ENCODE measurements around the gene ADD3. TPM values are rescaled to one million over a fixed set of nuclear protein-coding genes. Genes with fewer than 3 reads are reported as not detected.

ADD3 gene
- total and polyA plus RNA-seq, 2 of the 13 experiments (the other 11 are each of a cell fraction or from before 2014, with no cell fraction given): 44.7 to 57.5 TPM

DNA sequence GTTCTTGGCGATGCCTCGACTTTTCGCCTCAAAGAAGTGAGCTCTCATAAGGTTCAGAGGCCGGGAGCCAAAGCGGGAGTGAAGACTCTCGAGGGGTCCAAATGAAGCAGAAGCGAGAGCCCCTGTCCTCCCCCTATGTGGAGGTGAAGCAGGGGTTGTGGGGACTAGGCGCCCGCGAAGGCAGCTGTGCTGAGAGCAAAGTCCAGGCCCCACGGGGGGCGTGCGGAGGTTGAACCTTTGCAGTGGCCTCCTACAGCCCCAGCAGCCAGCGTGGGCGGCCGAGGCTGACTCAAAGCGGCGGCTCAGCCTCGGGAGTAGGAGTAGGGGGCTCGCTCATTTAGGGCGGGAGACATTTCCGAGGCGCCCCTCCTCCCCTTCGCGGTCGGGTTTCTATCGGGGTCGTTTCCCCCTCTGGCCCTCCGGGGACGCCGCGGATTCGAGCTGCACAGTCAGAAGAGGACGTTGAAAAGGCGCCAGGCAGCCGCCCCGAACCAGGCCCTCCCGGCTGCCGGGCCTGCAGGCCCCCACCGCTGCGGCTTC lies 553 bp upstream of the ADD3 start:
- Histone ChIP-seq H3K9me3 (ENCODE audit: low read length) (no peaks in the 10 kb centered on the region), H3K4me1 (ENCODE audit: insufficient read depth, low read length) (peaks cover 56% of the 10 kb centered on the region), H3K4me2 (ENCODE audit: low read depth, low read length) (peak overlapping the region; percentile 96), H3K9ac (ENCODE audit: insufficient read depth, low read depth, low read length) (peak overlapping the region; percentile 92), H3K4me3 (replicated peaks in 1 of 3; ENCODE audit: insufficient read depth in 1 of 3, low read depth in 2 of 3, low read length in 3 of 3) (peak overlapping the region; percentile 74 to 85 (median 77)), H4K20me1 (ENCODE audit: insufficient read depth, low read length) (no peaks in the 10 kb centered on the region), H2AFZ (ENCODE audit: low read length) (no peak overlapping the region), H3K27me3 (ENCODE audit: control insufficient read depth in 1 of 2, insufficient read depth in 2 of 2, low read length in 2 of 2) (no peaks in the 10 kb centered on the region), H3K79me2 (ENCODE audit: insufficient read depth, low read length) (peaks cover 38% of the 10 kb centered on the region), H3K36me3 (replicated peaks in 1 of 2; ENCODE audit: control insufficient read depth in 1 of 2, insufficient read depth in 2 of 2, low read length in 2 of 2) (no peaks in the 10 kb centered on the region), H3K27ac (ENCODE audit: extremely low read length, insufficient read depth, low read length) (peak overlapping the region; percentile 98)
- in situ Hi-C loops (cut with HindIII; ENCODE audit: extremely low pct_ligation_motif_present, low pct_unique_long_range_greater_than_20kb) (loop anchor here (5.0 to 25.0 kb wide), 2 partner anchors 40 to 120 kb away; no protein-coding TSS in a partner anchor), intact Hi-C loops (cut with micrococcal nuclease; ENCODE audit: unreplicated experiment) (loop anchor here (2.0 to 5.0 kb wide), 4 partner anchors 30 to 122 kb away; no protein-coding TSS in a partner anchor)
- FAIRE-seq (no peak), ATAC-seq (peak; percentile 56), DNase-seq (ENCODE audit: low spot score) (no peak)
- BruUV-seq (replicated peaks): no TSS peak
- ChIA-PET POLR2A (interaction anchor here (0.7 to 3.5 kb wide), 22 partner anchors 8 to 864 kb away, joined by 3 to 70 read pairs (median 4); partner anchors contain the start of genes PDCD4, SMNDC1 and XPNPEP1), CTCF (ENCODE audit: low intra/inter-chr PET ratio, low total read pairs) (no interaction called here)
- WGBS (ENCODE audit: low lambda C conversion rate): 2% methylated on average over 9 of the region's 41 CpGs
- TF ChIP-seq PTBP1 (IDR thresholded peaks at IDR 0.05; ENCODE audit: low read depth, low read length, poor library complexity, severe bottlenecking): peak; percentile 75
- TF ChIP-seq GFI1 (CRISPR knock-in tag; IDR thresholded peaks at IDR 0.05; ENCODE audit: borderline replicate concordance): 0 out of 2 replicates have a peak, but pooled peaks have one; percentile 28
- no peak; the same call in 1 of the 2 replicates for TF ChIP-seq CHD2 (IDR thresholded peaks at IDR 0.05; ENCODE audit: low read depth, low read length)
- no peak for TF ChIP-seq IKZF4 (CRISPR knock-in tag; IDR thresholded peaks at IDR 0.05; ENCODE audit: borderline replicate concordance, low read depth, not compliant biosample characterization)
- no peak for TF ChIP-seq MAFK (conservative IDR thresholded peaks at IDR 0.05 in 1 of 2, IDR thresholded peaks at IDR 0.05 in 1 of 2; ENCODE audit: low read length in 2 of 2)
- TF ChIP-seq ZNF773 (CRISPR knock-in tag; IDR thresholded peaks at IDR 0.05; ENCODE audit: borderline replicate concordance): no peak
- TF ChIP-seq SRSF1 (optimal IDR thresholded peaks at IDR 0.05; ENCODE audit: low read depth, low read length): no peak
- TF ChIP-seq ZNF780A (CRISPR knock-in tag; IDR thresholded peaks at IDR 0.05): no peak
- TF ChIP-seq, protein P1, sequence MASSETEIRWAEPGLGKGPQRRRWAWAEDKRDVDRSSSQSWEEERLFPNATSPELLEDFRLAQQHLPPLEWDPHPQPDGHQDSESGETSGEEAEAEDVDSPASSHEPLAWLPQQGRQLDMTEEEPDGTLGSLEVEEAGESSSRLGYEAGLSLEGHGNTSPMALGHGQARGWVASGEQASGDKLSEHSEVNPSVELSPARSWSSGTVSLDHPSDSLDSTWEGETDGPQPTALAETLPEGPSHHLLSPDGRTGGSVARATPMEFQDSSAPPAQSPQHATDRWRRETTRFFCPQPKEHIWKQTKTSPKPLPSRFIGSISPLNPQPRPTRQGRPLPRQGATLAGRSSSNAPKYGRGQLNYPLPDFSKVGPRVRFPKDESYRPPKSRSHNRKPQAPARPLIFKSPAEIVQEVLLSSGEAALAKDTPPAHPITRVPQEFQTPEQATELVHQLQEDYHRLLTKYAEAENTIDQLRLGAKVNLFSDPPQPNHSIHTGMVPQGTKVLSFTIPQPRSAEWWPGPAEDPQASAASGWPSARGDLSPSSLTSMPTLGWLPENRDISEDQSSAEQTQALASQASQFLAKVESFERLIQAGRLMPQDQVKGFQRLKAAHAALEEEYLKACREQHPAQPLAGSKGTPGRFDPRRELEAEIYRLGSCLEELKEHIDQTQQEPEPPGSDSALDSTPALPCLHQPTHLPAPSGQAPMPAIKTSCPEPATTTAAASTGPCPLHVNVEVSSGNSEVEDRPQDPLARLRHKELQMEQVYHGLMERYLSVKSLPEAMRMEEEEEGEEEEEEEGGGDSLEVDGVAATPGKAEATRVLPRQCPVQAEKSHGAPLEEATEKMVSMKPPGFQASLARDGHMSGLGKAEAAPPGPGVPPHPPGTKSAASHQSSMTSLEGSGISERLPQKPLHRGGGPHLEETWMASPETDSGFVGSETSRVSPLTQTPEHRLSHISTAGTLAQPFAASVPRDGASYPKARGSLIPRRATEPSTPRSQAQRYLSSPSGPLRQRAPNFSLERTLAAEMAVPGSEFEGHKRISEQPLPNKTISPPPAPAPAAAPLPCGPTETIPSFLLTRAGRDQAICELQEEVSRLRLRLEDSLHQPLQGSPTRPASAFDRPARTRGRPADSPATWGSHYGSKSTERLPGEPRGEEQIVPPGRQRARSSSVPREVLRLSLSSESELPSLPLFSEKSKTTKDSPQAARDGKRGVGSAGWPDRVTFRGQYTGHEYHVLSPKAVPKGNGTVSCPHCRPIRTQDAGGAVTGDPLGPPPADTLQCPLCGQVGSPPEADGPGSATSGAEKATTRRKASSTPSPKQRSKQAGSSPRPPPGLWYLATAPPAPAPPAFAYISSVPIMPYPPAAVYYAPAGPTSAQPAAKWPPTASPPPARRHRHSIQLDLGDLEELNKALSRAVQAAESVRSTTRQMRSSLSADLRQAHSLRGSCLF (CRISPR knock-in tag; IDR thresholded peaks at IDR 0.05; ENCODE audit: borderline replicate concordance): no peak
- TF ChIP-seq ZFP36 (IDR thresholded peaks at IDR 0.05; ENCODE audit: borderline replicate concordance, low read depth, low read length, partially characterized antibody): no peak
- no peak for TF ChIP-seq ZNF34 (CRISPR knock-in tag; IDR thresholded peaks at IDR 0.05; ENCODE audit: borderline replicate concordance)
- TF ChIP-seq, protein P2, sequence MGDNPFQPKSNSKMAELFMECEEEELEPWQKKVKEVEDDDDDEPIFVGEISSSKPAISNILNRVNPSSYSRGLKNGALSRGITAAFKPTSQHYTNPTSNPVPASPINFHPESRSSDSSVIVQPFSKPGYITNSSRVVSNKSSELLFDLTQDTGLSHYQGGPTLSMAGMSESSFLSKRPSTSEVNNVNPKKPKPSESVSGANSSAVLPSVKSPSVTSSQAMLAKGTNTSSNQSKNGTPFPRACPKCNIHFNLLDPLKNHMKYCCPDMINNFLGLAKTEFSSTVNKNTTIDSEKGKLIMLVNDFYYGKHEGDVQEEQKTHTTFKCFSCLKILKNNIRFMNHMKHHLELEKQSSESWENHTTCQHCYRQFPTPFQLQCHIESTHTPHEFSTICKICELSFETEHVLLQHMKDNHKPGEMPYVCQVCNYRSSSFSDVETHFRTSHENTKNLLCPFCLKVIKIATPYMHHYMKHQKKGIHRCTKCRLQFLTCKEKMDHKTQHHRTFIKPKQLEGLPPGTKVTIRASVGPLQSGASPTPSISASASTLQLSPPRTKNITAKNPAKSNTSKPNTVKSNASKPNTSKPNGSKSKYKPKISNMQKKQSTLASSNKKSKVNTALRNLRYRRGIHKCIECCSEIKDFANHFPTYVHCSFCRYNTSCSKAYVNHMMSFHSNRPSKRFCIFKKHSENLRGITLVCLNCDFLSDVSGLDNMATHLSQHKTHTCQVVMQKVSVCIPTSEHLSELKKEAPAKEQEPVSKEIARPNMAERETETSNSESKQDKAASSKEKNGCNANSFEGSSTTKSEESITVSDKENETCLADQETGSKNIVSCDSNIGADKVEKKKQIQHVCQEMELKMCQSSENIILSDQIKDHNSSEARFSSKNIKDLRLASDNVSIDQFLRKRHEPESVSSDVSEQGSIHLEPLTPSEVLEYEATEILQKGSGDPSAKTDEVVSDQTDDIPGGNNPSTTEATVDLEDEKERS (CRISPR knock-in tag; IDR thresholded peaks at IDR 0.05): 0 out of 2 replicates have a peak, but pooled peaks have one; percentile 20
- TF ChIP-seq ZNF136 (CRISPR knock-in tag; IDR thresholded peaks at IDR 0.05; ENCODE audit: low read depth): no peak
- TF ChIP-seq CBFB (CRISPR knock-in tag; IDR thresholded peaks at IDR 0.05): 0 out of 2 replicates have a peak, but pooled peaks have one; percentile 33

Measured in HepG2 (cell line).